GM21381 (cell line): ENCODE results near the gene ELMO2.

ENCODE experiments used
- ATAC-seq: cut with Tn5 transposase; IDR thresholded peaks from one replicate; pipeline ENCODE4 v1.9.1; 2021; ENCODE audit warnings: mild to moderate bottlenecking, moderate library complexity; ENCODE audit not compliant: unreplicated experiment

The ELMO2 gene

DNA sequence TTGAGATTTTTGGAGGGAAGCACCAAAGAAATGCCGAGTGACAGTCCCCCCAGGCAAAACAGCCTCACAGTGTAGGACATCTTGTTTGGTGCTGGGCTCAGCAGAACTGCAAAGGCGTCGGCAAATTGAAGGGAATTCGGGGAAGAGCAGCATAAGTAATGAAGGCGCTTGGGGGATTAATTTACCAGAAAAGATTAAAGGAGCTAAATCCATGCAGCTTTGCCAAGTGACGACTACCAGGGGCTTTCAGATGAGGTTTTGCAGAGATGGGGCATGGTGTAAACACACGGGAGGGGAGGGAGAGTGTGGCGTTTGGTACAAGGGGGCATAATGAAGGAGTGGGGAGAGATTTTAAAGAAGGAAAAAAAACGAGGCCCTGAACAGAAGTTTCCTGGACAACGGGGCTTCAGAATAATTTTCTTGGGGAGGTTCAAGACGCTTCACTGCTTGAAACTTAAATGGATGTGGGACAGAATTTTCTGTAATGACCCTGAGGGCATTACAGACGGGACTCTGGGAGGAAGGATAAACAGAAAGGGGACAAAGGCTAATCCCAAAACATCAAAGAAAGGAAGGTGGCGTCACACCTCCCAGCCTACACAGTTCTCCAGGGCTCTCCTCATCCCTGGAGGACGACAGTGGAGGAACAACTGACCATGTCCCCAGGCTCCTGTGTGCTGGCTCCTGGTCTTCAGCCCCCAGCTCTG is 52.8 kb downstream of the ELMO2 start:
- no peak for ATAC-seq

DNA sequence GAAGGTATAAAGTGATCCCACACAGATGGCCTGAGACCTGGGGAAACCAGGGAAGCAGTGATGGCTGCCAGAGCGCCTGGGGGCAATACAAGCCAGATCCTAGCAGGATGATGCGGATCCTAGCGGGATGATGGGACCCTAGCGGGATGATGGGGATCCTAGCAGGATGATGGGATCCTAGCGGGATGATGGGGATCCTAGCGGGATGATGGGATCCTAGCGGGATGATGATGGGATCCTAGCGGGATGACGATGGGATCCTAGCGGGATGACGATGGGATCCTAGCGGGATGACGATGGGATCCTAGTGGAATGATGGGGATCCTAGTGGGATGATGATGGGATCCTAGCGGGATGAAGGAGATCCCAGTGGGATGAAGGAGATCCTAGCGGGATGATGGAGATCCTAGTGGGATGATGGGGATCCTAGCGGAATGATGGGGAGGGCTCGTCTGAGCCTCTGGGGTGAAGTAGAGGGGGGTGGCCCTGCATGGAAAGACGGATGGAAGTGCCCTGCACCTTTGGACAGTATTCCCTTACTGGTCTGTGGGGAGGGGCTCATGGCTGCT is 54.0 kb downstream of the ELMO2 start:
- no peak for ATAC-seq

DNA sequence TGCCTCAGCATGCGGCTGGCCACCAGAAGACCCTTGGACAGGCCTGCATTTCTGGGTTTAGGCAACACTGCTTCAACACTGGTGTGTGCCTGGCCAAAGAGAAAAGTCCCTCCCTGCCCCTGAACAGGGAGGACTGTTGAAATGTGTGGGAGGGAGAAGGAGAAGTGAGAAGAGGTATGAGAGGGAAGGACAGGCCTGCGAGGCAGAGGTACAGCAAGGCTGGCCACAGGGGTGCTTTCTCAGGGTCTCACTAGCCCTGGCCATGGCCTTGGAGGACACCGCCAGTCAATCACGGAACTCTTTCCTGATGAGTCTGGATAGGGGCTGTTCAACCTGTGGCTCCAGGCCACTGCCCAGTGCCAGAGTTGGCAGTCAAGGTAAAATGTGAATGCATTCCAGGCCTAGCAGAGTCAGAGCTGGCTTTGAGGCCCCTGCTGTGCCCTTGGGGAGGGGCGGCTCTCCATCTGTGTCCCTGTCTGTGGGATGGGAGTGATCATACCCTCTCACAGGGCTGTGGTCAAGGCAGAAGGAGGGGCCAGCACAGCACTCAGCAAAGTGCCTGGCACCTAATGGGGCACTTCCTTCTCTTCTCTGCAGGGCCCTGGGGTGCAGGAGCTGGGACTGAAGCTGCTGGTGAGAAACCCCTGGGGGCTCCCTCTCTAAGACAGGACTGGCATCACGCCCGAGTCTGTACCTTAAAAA is 54.9 kb downstream of the ELMO2 start:
- ATAC-seq = no peak

DNA sequence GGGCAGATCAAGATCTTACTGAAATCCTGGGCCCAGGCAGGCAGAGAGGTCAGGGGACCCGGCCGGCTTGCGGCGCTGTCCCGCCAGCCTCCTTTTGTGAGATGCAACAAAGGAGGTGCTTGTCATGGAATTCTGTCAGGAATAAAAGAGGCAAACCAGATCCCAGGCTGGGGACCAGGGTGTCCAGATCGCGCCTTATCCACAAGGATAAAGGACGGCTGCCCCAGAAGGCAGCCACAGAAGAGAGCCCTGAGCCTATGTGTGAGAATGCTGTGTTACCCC is 55.5 kb downstream of the ELMO2 start:
- ATAC-seq = no peak

DNA sequence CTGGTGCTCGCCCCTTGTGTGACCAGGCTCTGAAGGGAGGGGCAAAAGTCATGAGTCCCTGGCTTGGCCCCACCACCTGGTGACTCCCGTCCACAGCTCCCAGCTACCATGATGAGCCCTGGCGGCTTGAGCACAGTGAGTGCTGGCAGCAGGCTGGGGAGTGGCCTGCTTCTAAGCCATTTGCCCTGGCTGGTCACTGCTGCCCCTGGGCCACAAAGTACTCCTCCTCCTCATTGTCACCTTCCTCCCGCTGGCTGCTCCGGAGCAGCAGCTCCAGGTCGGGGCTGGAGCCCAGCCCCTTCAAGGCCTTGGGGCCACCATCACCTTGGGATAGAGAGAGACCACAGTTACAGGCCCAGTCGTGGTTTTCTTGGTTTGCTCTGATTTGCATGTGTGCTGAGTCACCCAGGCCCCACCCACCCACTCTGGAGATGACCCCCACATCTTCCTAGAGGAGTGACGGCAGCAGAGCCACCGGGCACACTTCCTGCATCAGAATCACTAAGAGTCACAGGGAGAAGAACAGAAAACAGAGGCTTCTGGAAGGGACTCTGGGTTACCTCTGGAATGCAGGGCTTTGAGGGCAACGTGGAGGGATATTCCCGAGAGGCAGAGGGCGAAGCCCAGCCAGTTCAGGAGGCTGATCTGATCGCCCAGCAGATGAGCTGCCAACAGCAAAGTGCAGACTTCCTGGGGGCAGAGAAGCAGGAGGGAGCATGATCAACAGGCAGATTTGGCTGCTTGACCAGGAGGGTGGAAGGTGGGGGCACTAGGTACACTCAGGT is 56.0 kb downstream of the ELMO2 start:
- ATAC-seq = no peak

DNA sequence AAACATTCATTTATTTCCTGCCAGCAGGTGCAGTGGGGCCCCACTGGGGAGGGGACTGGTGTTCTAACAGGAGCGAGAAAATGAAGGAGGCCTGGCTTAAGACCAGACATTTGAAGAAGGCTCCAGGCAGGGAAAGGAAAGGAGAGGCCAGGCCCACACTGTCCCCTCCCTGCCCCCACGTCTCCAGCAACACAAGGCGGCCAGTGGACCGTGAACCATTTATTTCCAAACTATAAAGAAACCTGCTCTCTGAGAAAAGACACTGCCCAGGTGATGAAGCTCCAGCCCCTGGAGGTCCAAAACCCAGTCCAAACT is 56.7 kb downstream of the ELMO2 start:
- ATAC-seq = no peak

DNA sequence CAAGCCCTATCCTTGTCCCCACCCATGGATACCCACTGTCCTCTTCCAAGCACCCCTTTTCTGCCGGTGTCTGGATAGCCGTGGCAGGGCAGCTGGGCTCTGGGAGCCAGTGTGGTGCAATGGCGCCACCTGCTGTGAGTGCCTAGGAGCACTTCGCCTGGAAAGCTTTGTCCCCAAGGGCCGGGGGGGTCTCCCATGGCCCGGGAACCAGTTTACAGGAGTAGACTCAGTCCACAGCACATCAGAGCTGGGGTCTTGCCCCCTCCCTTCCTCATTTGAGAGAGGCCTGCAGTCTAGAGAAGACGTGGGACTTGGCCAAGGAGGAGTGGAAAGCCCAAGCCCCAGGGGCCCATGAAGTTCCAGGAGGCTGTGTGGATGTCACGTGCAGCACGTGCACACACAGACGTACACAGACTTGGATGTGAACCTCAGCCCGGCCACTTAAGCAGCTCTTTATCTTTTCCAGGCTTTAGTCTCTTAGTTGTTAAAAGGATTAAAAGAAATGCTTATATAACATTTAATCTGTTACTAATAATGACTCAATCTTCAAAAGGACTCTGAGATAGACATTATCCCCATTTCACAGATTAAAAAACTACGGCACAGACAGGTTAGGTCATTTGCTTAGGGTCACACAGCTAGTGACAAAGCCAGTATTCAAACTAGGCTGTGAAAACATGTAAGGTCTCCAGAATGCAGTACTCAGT is 57.2 kb downstream of the ELMO2 start:
- no peak for ATAC-seq

DNA sequence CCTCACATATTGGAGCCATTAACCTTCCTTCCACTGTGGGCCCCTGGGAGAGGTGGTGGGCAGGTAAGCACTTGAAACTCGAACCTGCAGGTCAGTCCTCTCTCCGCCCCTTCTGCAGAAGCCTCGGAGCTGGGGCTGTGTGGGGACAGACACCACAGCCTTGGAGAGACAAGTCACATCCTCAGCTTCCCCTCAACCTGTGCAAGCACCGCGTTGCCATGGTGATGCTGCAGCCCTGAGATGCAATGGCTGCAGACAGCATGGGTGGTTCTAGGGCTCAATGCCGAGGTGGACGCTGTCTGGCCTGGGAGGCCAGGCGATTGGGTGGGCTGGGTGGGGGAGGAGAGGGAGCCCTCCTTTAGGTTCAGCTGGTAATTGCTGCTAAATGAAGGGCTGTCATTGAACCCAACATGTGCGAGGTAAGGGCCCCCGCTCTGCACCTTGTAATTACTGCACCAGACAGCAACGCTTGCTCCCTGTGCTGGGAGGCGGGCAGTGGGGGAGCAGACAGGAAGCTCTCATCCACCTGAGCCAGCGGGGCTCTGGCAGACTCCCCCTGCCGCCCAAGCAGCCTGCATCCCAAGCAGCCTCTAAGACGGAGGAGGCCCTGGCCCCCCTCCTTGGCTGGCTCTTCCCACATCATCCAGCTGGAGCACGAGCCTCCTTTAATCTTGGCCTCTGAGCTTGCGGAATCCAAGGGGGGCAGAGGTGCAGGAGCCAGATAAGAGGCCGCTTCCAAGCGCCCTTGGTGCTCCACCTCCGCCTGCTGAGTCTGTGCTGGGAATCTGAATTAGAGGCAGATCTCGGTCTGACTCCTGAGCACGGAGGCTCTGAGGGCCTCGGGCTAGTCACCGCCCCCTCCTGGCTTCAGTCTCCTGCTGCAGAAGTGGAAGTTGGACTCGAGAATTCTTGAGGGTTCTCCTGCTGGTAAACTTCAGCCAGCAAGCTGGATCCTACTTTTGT is 58.3 kb downstream of the ELMO2 start:
- ATAC-seq = no peak

DNA sequence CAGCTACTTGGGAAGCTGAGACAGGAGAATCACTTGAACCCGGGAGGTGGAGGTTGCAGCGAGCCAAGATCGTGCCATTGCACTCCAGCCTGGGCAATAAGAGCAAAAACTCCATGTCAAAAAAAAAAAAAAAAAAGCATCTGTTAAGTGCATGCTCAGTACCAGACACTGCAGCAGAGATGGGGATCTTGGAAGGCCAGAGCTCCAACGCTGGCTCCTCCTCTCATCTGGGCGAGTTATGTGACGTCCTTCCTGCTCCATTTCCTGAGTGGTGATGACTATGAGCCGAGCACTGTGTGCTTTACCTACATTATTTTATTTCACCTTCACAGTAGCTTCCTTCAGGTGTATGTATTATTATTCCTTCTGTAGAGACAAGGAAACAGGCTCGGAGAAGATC is 59.6 kb downstream of the ELMO2 start:
- ATAC-seq = no peak

DNA sequence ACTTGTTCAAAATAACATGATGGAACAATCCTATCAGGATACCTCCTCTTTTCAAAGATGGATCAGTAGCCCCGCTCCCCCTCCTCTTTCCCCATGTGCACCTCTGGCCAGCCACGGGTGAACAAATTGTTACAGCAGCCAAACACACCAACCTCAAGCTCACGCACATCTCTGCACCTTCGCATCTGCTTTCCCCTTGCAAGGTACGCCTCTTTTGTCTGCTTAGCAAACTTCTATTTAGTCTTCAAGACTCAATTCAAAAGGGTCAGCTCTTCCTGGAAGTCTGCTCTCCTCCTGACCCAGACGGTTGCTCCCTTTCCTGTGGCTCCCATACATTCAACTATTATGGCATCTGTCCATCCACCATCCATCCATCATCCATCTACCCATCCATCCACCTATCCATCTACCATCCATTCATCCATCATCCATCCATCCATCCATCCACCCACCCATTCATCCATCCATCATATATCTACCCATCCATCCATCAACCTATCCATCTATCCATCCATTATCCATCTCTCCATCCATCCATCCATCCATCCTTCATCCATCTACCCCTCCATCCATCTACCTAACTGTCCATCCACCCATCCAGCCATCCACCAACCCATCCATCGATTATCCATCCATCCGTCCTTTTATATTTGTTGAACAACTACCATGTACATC is 61.8 kb downstream of the ELMO2 start:
- no peak for ATAC-seq

DNA sequence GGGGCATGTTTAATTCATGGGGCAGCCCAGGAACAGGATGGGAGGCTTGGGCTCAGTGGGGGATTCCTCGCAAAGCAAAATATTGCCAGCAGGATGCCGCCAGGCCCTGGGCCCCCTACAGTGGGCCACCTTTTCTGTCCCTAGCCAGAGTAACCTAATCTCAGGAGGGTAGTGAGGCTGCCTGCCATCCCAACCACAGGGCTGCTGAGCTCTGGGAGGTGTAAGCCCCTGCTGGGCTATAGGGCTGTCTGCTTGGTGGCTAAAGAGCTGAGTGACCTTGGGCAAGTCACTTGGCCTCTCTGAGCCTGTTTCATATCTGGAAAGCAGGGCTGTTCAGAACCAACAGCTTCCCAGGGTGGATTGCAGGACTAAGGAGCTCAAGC is 62.4 kb downstream of the ELMO2 start:
- ATAC-seq = no peak

DNA sequence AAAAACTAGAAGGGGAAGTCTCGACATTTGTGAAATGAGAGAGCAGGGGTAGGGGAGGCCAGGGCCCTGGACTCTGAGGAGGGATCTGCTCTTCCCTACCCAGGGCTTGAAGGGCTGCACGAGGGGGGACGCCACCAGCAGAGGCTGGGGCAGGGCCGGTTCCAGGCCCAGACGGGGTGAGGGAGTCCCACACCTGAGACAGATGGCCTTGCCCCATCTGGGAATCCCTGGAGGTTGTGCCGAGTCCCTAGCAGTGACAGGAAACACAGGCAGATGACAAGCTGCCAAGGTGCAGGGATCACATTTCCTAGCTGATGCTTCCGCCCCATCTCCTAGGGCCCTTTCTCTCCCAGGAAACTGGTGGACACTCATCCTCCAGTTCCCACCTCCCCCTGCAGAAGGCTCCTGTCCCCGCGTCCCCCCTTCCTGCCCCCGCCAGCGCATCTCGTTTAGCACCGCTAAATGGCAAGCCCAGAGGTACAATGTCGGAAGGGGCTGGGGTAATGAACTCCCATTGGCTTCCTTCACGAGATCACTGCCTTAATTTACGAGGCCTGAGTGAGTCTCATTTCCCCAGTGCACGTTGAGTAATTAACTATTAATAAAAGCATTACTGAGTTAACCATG is 63.0 kb downstream of the ELMO2 start:
- ATAC-seq = no peak

DNA sequence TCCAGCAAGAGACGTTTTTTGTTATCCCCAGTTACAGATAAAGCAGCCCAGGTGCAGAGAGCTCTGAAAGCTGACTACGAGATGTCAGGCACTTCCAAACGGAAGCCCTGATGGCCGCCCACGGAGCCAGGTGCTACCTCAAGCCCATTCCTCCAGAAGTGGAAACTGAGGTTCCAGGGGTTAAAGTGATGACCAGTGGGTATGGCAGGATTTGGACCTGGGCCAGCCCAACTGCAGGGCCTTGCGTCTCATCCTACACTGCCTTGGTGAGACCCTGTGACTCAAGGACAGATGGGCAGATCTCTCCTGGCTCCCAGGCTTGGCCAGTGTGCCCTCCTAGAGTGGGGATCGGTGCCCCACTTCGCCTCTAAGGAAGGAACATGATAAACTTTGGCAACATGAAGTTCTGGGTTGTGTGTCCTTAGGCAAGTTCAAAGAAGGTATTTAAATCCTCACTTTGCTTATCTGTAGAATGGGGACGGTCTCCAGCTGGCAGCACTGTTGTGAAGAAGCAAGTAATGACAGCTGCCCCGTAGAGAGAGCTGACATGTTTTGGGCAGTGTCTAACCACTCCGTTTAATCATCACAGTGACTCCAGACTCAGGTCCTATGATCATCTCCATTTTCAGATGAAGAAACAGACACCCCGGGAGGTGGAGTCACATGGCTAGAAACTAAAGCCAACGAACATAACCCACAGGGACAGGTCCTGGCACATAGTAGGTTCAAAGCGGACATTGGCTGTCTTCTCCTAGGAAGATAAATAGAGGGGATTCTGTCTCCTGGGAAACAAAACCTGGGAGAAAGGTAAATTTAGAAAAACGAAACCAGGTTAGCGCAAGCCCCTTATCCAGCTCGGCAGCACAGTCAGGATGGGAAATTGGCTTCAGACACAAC is 63.7 kb downstream of the ELMO2 start:
- ATAC-seq = no peak

DNA sequence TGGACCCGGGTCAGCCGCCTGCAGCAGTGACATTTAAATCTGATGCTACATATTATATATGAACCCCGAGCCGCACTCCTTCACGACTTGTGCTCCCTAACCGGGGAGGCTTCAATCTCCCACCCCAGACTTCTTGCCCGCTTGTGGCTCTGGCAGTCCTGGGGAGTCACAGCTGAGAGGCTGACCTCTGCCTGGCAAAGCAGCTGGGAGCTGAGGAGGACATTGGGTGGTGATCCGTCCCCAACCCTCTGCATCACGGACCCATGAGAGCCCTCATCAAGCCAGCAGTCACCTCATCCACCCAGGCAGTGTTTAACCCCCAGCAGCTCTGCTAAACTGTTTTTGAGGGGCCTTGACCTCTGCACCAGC is 64.4 kb downstream of the ELMO2 start:
- no peak for ATAC-seq

DNA sequence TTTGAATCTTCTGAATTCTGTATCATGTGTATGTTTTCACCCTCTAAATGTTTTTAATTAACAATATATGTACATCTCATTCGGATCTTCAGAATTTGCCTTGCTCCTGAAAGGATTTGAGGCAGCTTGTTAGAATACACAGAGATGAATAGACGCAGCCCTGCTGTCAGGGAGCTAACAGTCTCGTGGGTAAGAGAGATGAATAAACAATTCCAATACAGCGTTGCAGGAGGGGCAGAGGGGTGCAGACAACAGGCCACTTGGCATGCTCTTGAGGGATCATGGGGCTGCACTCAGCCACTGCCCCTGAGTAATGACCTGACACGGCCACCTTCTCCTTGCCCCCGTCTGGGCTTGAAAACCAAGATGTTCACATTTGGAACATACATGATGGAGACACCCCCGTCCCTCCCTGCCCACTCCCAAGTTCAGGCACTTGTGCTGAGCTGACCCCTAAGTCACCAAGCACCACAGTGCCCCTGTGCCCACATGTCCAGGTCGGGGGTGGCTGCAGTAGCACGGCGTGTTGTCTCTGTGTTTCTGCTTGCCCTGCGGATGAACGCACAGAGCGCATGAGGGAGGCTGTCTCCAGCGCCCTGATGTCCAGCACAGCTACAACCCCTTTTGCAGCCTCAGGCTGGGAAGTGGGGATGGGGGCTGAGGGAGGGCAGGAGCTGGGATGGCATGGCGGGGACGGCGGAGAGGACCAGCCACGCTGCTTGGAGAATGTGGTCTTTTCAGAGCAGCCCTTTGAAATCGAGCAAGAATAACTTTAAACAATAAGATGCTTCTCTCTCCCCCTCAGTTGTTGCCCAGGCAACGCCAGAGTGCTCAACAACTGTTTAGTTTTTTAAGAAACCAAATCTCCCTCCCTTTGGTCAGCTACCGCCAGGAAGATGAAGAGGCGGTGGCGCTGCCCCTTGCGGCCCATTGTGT is 65.1 kb downstream of the ELMO2 start:
- no peak for ATAC-seq

DNA sequence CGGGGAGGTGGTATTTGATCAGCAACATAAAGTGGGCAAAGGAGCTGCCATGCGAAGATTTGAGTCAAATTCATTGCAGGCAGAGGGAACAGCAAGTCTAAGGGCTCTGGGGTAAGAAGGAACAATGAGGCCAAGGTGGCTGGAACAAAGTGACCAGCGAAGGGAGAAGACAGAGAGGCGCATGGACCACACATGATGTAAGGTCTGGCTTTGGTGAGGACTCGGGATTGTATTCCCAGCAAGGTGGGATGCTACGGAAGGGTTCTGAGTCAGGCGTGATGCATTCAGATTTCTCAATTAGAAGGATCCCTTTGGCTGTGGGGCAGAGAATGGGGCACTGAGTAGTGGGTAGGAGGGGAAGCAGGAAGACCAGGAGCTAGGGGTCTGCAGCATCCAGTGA is 67.4 kb downstream of the ELMO2 start:
- no peak for ATAC-seq

DNA sequence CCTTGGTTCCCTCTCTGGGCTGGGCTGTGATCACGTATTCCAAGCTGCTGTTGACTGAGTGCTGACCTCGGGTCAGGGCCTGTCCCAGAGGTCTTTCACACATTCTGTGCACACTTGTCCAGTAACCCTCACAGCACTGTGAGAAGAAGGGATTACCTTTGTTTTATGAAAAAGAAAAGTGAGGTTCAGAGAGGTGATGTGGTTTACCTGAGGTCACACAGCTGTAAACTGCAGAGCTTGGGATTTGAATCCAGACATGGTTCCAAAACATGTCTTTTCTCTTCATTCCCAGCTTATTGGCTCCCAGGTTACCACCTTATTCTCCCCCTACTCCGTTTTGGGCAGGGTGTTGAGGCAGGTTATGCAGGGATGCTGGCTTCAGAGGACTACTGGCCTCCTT is 69.7 kb downstream of the ELMO2 start:
- ATAC-seq = no peak
